Measurements from ENCODE around the gene MEG3.

DNA sequence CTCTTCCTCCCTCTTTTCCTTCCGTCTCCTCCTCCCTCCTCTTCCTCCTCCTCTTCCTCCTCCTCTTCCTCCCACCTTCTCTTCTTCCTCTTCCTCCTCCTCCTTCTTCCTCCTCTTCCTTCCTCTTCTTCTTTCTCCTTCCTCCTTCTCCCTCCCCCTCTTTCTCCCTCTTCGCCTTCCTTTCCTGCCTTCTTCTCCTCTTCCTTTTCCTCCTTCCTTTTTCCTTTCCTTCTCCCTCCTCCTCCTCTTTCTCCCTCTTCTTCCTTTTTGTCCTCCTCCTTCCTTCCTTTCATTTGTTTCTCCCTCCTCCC is 36.0 kb downstream of the MEG3 start:
- TF ChIP-seq, protein P1, sequence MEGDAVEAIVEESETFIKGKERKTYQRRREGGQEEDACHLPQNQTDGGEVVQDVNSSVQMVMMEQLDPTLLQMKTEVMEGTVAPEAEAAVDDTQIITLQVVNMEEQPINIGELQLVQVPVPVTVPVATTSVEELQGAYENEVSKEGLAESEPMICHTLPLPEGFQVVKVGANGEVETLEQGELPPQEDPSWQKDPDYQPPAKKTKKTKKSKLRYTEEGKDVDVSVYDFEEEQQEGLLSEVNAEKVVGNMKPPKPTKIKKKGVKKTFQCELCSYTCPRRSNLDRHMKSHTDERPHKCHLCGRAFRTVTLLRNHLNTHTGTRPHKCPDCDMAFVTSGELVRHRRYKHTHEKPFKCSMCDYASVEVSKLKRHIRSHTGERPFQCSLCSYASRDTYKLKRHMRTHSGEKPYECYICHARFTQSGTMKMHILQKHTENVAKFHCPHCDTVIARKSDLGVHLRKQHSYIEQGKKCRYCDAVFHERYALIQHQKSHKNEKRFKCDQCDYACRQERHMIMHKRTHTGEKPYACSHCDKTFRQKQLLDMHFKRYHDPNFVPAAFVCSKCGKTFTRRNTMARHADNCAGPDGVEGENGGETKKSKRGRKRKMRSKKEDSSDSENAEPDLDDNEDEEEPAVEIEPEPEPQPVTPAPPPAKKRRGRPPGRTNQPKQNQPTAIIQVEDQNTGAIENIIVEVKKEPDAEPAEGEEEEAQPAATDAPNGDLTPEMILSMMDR (IDR thresholded peaks at IDR 0.05) = no peak
- TF ChIP-seq POLR2A (IDR thresholded peaks at IDR 0.05) = no peak

Data from esophagus squamous epithelium (tissue), 4 donors.